H1 (cell line): ENCODE data around the gene TTYH2. TPM values are rescaled to one million over a fixed set of nuclear protein-coding genes. Genes with fewer than 3 reads are reported as not detected.

Experiments
- ASH2L ChIP-seq: fragments of 200-600, 300-600 bp; sonication (generic); IDR thresholded peaks from one replicate; pipeline ENCODE4 v1.7.1; 2017; ENCODE audit warnings: low read length
- CHD1 ChIP-seq: IDR thresholded peaks from 2 replicates; pipeline ENCODE4 v1.6.1; 2012; ENCODE audit warnings: low read depth, low read length, improper control_type of control experiment
- FOSL1 ChIP-seq: IDR thresholded peaks from 2 replicates; pipeline ENCODE4 v1.6.1; 2011; ENCODE audit warnings: mild to moderate bottlenecking, low read depth, low read length, moderate library complexity; ENCODE audit not compliant: insufficient read depth
- NANOG ChIP-seq: IDR thresholded peaks from 2 replicates; pipeline ENCODE4 v1.6.1; 2011; ENCODE audit warnings: low read length, low read depth, mild to moderate bottlenecking, inconsistent platforms; ENCODE audit not compliant: insufficient read depth, poor library complexity, severe bottlenecking
- POLR2A ChIP-seq, 2 experiments: IDR thresholded peaks; 1 replicate in 1 of 2; 2 replicates in 1 of 2; pipeline ENCODE4 v1.6.1; 2011; ENCODE audit warnings: low read depth in 2 of 2, low read length in 2 of 2, mild to moderate bottlenecking in 2 of 2; ENCODE audit errors: control extremely low read depth in 1 of 2
- RXRA ChIP-seq: IDR thresholded peaks from 2 replicates; pipeline ENCODE4 v1.6.1; 2011; ENCODE audit warnings: low read depth, mild to moderate bottlenecking, low read length, moderate library complexity; ENCODE audit not compliant: insufficient read depth
- SP4 ChIP-seq: IDR thresholded peaks from 2 replicates; pipeline ENCODE4 v1.6.1; 2012; ENCODE audit warnings: low read length, inconsistent platforms
- SUZ12 ChIP-seq: fragments of 200-600 bp; sonication (generic); IDR thresholded peaks from 2 replicates; pipeline ENCODE4 v1.6.1; 2012; ENCODE audit warnings: mild to moderate bottlenecking, inconsistent platforms, low read length, moderate library complexity, mixed read lengths
- TCF12 ChIP-seq: IDR thresholded peaks from 2 replicates; pipeline ENCODE4 v1.6.1; 2011; ENCODE audit warnings: low read depth, mild to moderate bottlenecking, low read length
- polyA plus RNA-seq, 7 experiments: library from polyadenylated mRNA; depleted of rRNA in 3 of 7; stranded (reverse) in 5 of 7; unstranded in 2 of 7; fragments of >200 nt in 5 of 7; fragments of 200-250 nt in 2 of 7; gene quantifications; 1 replicate in 5 of 7; 2 replicates in 1 of 7; 4 replicates in 1 of 7; pipeline versions ENCODE4 v1.2.1 to v1.2.3, GENCODE V29; 2011 to 2013; ENCODE audit warnings: missing spikeins in 2 of 7, mixed read lengths in 2 of 7
- total RNA-seq: library from RNA; stranded (reverse); fragmentation: NEBNext Ultra II Directional; extraction: Animal tissue kit (Norgen Biotek cat#: 25700); gene quantifications from 2 replicates; pipeline ENCODE4 v1.2.1, GENCODE V29; 2021
- TF ChIP-seq, protein P1 (sequence below): fragments of 300-600 bp; sonication (generic); IDR thresholded peaks from 2 replicates; pipeline ENCODE4 v1.7.1; 2012; ENCODE audit warnings: low read length, moderate library complexity, mild to moderate bottlenecking, inconsistent platforms; ENCODE audit not compliant: insufficient replicate concordance
- TF ChIP-seq, protein P2 (sequence below): IDR thresholded peaks from 2 replicates; pipeline ENCODE4 v1.6.1; 2012; ENCODE audit warnings: low read length, inconsistent platforms

TTYH2 gene
- total and polyA plus RNA-seq, 2 of the 8 experiments (the other 6 are each of a cell fraction or from before 2014, with no cell fraction given), result 3.2 to 9.2 TPM

- TF ChIP-seq, protein P1, sequence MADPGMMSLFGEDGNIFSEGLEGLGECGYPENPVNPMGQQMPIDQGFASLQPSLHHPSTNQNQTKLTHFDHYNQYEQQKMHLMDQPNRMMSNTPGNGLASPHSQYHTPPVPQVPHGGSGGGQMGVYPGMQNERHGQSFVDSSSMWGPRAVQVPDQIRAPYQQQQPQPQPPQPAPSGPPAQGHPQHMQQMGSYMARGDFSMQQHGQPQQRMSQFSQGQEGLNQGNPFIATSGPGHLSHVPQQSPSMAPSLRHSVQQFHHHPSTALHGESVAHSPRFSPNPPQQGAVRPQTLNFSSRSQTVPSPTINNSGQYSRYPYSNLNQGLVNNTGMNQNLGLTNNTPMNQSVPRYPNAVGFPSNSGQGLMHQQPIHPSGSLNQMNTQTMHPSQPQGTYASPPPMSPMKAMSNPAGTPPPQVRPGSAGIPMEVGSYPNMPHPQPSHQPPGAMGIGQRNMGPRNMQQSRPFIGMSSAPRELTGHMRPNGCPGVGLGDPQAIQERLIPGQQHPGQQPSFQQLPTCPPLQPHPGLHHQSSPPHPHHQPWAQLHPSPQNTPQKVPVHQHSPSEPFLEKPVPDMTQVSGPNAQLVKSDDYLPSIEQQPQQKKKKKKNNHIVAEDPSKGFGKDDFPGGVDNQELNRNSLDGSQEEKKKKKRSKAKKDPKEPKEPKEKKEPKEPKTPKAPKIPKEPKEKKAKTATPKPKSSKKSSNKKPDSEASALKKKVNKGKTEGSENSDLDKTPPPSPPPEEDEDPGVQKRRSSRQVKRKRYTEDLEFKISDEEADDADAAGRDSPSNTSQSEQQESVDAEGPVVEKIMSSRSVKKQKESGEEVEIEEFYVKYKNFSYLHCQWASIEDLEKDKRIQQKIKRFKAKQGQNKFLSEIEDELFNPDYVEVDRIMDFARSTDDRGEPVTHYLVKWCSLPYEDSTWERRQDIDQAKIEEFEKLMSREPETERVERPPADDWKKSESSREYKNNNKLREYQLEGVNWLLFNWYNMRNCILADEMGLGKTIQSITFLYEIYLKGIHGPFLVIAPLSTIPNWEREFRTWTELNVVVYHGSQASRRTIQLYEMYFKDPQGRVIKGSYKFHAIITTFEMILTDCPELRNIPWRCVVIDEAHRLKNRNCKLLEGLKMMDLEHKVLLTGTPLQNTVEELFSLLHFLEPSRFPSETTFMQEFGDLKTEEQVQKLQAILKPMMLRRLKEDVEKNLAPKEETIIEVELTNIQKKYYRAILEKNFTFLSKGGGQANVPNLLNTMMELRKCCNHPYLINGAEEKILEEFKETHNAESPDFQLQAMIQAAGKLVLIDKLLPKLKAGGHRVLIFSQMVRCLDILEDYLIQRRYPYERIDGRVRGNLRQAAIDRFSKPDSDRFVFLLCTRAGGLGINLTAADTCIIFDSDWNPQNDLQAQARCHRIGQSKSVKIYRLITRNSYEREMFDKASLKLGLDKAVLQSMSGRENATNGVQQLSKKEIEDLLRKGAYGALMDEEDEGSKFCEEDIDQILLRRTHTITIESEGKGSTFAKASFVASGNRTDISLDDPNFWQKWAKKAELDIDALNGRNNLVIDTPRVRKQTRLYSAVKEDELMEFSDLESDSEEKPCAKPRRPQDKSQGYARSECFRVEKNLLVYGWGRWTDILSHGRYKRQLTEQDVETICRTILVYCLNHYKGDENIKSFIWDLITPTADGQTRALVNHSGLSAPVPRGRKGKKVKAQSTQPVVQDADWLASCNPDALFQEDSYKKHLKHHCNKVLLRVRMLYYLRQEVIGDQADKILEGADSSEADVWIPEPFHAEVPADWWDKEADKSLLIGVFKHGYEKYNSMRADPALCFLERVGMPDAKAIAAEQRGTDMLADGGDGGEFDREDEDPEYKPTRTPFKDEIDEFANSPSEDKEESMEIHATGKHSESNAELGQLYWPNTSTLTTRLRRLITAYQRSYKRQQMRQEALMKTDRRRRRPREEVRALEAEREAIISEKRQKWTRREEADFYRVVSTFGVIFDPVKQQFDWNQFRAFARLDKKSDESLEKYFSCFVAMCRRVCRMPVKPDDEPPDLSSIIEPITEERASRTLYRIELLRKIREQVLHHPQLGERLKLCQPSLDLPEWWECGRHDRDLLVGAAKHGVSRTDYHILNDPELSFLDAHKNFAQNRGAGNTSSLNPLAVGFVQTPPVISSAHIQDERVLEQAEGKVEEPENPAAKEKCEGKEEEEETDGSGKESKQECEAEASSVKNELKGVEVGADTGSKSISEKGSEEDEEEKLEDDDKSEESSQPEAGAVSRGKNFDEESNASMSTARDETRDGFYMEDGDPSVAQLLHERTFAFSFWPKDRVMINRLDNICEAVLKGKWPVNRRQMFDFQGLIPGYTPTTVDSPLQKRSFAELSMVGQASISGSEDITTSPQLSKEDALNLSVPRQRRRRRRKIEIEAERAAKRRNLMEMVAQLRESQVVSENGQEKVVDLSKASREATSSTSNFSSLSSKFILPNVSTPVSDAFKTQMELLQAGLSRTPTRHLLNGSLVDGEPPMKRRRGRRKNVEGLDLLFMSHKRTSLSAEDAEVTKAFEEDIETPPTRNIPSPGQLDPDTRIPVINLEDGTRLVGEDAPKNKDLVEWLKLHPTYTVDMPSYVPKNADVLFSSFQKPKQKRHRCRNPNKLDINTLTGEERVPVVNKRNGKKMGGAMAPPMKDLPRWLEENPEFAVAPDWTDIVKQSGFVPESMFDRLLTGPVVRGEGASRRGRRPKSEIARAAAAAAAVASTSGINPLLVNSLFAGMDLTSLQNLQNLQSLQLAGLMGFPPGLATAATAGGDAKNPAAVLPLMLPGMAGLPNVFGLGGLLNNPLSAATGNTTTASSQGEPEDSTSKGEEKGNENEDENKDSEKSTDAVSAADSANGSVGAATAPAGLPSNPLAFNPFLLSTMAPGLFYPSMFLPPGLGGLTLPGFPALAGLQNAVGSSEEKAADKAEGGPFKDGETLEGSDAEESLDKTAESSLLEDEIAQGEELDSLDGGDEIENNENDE, result no peak
- TF ChIP-seq TCF12 (no peak), FOSL1 (no peak), CHD1 (peak; percentile 41; the same call in 1 of the 2 replicates), NANOG (no peak), SUZ12 (no peak), RXRA (no peak), SP4 (0 out of 2 replicates have a peak, but pooled peaks have one; percentile 8), POLR2A (IDR thresholded peaks at IDR 0.05; ENCODE audit: control extremely low read depth in 1 of 2, low read depth in 2 of 2, low read length in 2 of 2) (peak in 1 of 2 experiments; percentile 4), ASH2L (no peak)
- TF ChIP-seq, protein P2, sequence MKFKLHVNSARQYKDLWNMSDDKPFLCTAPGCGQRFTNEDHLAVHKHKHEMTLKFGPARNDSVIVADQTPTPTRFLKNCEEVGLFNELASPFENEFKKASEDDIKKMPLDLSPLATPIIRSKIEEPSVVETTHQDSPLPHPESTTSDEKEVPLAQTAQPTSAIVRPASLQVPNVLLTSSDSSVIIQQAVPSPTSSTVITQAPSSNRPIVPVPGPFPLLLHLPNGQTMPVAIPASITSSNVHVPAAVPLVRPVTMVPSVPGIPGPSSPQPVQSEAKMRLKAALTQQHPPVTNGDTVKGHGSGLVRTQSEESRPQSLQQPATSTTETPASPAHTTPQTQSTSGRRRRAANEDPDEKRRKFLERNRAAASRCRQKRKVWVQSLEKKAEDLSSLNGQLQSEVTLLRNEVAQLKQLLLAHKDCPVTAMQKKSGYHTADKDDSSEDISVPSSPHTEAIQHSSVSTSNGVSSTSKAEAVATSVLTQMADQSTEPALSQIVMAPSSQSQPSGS, result no peak; the same call in 1 of the 2 replicates
Observed at GRCh38 chr17:74204474-74204873, 8.9 kb upstream of the TTYH2 start (continued).
